GM23248 (cell line): ENCODE results near the gene HERC2.

Experiments used
- EZH2 ChIP-seq: fragments of 200-600 bp; sonication (generic); IDR thresholded peaks from 2 replicates; pipeline ENCODE4 v1.6.1; 2018; ENCODE audit warnings: antibody characterized with exemption, mild to moderate bottlenecking; ENCODE audit not compliant: insufficient read depth, poor library complexity, severe bottlenecking
- EZH2phosphoT487 ChIP-seq: fragments of 200-600 bp; sonication (generic); IDR thresholded peaks from 2 replicates; pipeline ENCODE4 v1.6.1; 2018; ENCODE audit warnings: antibody characterized with exemption, moderate library complexity, mild to moderate bottlenecking, low read depth; ENCODE audit not compliant: insufficient read depth

DNA sequence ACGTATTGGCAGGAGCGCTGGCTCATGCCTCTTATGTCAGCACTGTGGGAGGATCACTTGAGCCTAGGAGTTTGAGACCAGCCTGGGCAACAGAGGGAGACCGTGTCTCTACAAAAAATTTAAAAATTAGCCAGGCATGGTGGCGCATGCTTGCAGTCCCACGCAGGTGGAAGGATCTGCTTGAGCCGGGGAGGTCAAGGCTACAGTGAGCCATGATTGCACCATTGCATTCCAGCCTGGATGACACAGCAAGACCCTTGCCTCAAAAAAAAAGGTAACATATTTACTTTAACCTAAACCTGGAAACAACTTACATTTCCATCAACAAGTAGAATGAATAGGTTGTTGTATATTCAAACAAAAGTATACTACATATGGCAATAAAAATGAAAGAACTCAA lies 78.1 kb downstream of the HERC2 start:
- TF ChIP-seq EZH2 (no peak), EZH2phosphoT487 (no peak)
